Activated CD8-positive, alpha-beta T cell treated with anti-CD3 and anti-CD28 coated beads for 36 hours (primary cell): Measurements from ENCODE around the gene MEIG1. TPM values are rescaled to one million over a fixed set of nuclear protein-coding genes. Genes with fewer than 3 reads are reported as not detected.

Experiments
- ATAC-seq: fragments of 200-7000 bp; cut with Tn5 transposase; one replicate; pipeline ENCODE4 v1.10.0; 2021; ENCODE audit warnings: mild to moderate bottlenecking, moderate library complexity
- CTCF ChIA-PET: fragments of 350-600 bp; sonication (Branson Sonifier 250); formaldehyde crosslinking; loops from one replicate; lab custom pipeline; 2021; ENCODE audit warnings: antibody characterized with exemption; lab: Charles Lee
- POLR2A ChIA-PET: fragments of 350-600 bp; sonication (Branson Sonifier 250); formaldehyde crosslinking; loops from one replicate; lab custom pipeline; 2021; ENCODE audit warnings: antibody characterized with exemption; lab: Charles Lee
- DNase-seq: peaks from one replicate; pipeline ENCODE4 v3.0.0-alpha.2; 2020
- H3K27ac Mint-ChIP-seq: one replicate; pipeline ENCODE4 v1.8.0; 2021; ENCODE audit warnings: mild to moderate bottlenecking, mixed read lengths
- H3K27me3 Mint-ChIP-seq: one replicate; pipeline ENCODE4 v1.8.0; 2021; ENCODE audit warnings: mixed read lengths
- H3K36me3 Mint-ChIP-seq: one replicate; pipeline ENCODE4 v1.8.0; 2021; ENCODE audit warnings: low read depth, mixed read lengths
- H3K4me1 Mint-ChIP-seq: one replicate; pipeline ENCODE4 v1.8.0; 2021; ENCODE audit warnings: low read depth, mixed read lengths
- H3K4me3 Mint-ChIP-seq: one replicate; pipeline ENCODE4 v1.8.0; 2021; ENCODE audit warnings: mild to moderate bottlenecking, moderate library complexity, mixed read lengths
- H3K9me3 Mint-ChIP-seq: one replicate; pipeline ENCODE4 v1.8.0; 2021; ENCODE audit warnings: mixed read lengths
- intact Hi-C: fragments of 100-400 bp; cut with micrococcal nuclease; formaldehyde crosslinking; loops from one replicate; pipeline ENCODE4 v1.10.0; 2022
- total RNA-seq, 2 experiments: library from RNA; stranded (reverse); gene quantifications; one replicate each; pipeline ENCODE4 v1.2.3, GENCODE V29; 2021
- TF ChIP-seq, protein P1 (sequence below): fragments of 200-600 bp; IDR thresholded peaks from one replicate; pipeline ENCODE4 v1.8.0; 2022; ENCODE audit warnings: antibody characterized with exemption, mild to moderate bottlenecking

Gene MEIG1
- total RNA-seq, 2 experiments from 2014 or later: 0.79 TPM; not detected in 1

- Mint-ChIP-seq H3K36me3 (peaks cover 23% of the 10 kb centered on the region), H3K27ac (peak within 1 kb of the TSS; percentile 98), H3K4me1 (peaks cover 43% of the 10 kb centered on the region), H3K27me3 (no peaks in the 10 kb centered on the region), H3K4me3 (peak within 1 kb of the TSS; percentile 94), H3K9me3 (no peaks in the 10 kb centered on the region)
- TF ChIP-seq, protein P1, sequence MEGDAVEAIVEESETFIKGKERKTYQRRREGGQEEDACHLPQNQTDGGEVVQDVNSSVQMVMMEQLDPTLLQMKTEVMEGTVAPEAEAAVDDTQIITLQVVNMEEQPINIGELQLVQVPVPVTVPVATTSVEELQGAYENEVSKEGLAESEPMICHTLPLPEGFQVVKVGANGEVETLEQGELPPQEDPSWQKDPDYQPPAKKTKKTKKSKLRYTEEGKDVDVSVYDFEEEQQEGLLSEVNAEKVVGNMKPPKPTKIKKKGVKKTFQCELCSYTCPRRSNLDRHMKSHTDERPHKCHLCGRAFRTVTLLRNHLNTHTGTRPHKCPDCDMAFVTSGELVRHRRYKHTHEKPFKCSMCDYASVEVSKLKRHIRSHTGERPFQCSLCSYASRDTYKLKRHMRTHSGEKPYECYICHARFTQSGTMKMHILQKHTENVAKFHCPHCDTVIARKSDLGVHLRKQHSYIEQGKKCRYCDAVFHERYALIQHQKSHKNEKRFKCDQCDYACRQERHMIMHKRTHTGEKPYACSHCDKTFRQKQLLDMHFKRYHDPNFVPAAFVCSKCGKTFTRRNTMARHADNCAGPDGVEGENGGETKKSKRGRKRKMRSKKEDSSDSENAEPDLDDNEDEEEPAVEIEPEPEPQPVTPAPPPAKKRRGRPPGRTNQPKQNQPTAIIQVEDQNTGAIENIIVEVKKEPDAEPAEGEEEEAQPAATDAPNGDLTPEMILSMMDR: no peak
- intact Hi-C loops: loop anchor here (10.0 kb wide), 1 partner anchor 119 kb away; the partner anchor contains the start of genes CDNF, HSPA14 and MSANTD7
- ChIA-PET POLR2A (interaction anchor here (0.8 to 3.2 kb wide), 10 partner anchors 10 to 142 kb away, joined by 3 to 30 read pairs (median 3); partner anchors contain the start of genes CDNF, HSPA14, MSANTD7 and SUV39H2), CTCF (interaction anchor here (1.3 kb wide), 1 partner anchor 18 kb away, joined by 7 read pairs; no protein-coding TSS in a partner anchor)
- ATAC-seq (peak; percentile 94), DNase-seq (peak; percentile 93)
Measured at GRCh38 chr10:14954001-14954770, 5.0 kb upstream of the MEIG1 start, which contains the start of gene DCLRE1C. TSS of gene DCLRE1C (minus strand) at chr10:14954096. CDS start at chr10:14954010, 86 bp downstream.

DNA sequence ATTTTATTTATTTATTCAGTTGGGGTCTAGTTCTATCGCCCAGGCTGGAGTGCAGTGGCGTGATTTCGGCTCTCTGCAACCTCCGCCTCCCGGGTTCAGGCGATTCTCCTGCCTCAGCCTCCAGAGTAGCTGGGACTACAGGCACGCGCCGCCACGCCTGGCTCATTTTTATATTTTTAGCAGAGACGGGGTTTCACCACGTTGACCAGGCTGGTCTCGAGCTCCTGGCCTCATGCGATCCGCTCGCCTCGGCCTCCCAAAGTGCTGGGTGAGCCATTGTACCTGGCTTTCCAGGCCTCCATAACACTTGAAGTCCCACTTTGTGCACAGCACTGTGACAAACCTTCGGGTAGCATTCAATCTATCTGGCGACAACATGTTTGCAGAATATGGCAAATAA is 4.3 kb upstream of the MEIG1 start:
- POLR2A ChIA-PET: interaction anchor here (1.0 to 3.2 kb wide), 4 partner anchors 64 to 141 kb away, joined by 3 to 30 read pairs (median 3); partner anchors contain the start of genes HSPA14, MSANTD7 and SUV39H2
- ATAC-seq (no peak), DNase-seq (no peak)
- Mint-ChIP-seq H3K4me1 (peaks cover 40% of the 10 kb centered on the region), H3K9me3 (no peaks in the 10 kb centered on the region), H3K36me3 (peaks cover 20% of the 10 kb centered on the region), H3K27me3 (no peaks in the 10 kb centered on the region), H3K27ac (peak overlapping the region; percentile 98), H3K4me3 (peak overlapping the region; percentile 94)
- TF ChIP-seq, protein P1: no peak
- intact Hi-C loops: loop anchor here (10.0 kb wide), 1 partner anchor 120 kb away; the partner anchor contains the start of genes CDNF, HSPA14 and MSANTD7
- CTCF ChIA-PET: interaction anchor here (1.3 to 2.2 kb wide), 2 partner anchors 17 to 66 kb away, joined by 5 to 7 read pairs; no protein-coding TSS in a partner anchor

DNA sequence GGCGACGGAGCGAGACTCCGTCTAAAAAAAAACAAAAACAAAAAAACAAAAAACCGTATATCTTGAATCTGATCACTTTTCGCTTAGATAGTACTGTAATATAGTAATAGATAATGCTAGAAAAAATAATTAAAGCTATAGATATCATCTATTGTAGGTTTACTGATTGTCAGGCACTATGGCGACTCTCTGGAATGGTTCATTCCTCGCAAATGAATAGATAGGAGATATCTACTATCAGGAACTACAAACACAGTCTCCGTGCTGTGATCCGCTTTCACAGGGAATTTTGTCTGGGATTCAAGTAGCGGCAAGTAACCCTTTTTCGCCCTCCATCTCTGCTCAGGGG is 342 bp upstream of the MEIG1 start:
- no peaks in the 10 kb centered on the region for H3K36me3 Mint-ChIP-seq
- intact Hi-C loops: loop anchor here (10.0 kb wide), 1 partner anchor 124 kb away; the partner anchor contains the start of genes CDNF, HSPA14 and MSANTD7
- ATAC-seq (no peak), DNase-seq (no peak)
- peak overlapping the region; percentile 99 for H3K27ac Mint-ChIP-seq
- peaks cover 21% of the 10 kb centered on the region for H3K4me1 Mint-ChIP-seq
- no peaks in the 10 kb centered on the region for H3K27me3 Mint-ChIP-seq
- no peaks in the 10 kb centered on the region for H3K9me3 Mint-ChIP-seq
- TF ChIP-seq, protein P1: no peak
- ChIA-PET CTCF (interaction anchor here (0.7 to 1.5 kb wide), 6 partner anchors 11 to 395 kb away, joined by 3 to 4 read pairs (median 3); no protein-coding TSS in a partner anchor), POLR2A (interaction anchor here (0.6 to 1.3 kb wide), 3 partner anchors 80 to 142 kb away, joined by 3 to 7 read pairs (median 5); partner anchors contain the start of genes HSPA14, MSANTD7 and SUV39H2)
- H3K4me3 Mint-ChIP-seq: peak overlapping the region; percentile 98

GRCh38 chr10:14967897-14968296 is 8.7 kb downstream of the MEIG1 start:
- ChIA-PET POLR2A (interaction anchor here (0.6 to 1.6 kb wide), 3 partner anchors 8 to 441 kb away, joined by 3 read pairs; partner anchors contain the start of gene DCLRE1C), CTCF (no interaction called here)
- no peaks in the 10 kb centered on the region for H3K27me3 Mint-ChIP-seq
- no peak overlapping the region for H3K4me3 Mint-ChIP-seq
- no peak for DNase-seq
- no peak overlapping the region for H3K27ac Mint-ChIP-seq
- TF ChIP-seq, protein P1: no peak
- no peaks in the 10 kb centered on the region for H3K9me3 Mint-ChIP-seq
- no peak for ATAC-seq
- H3K4me1 Mint-ChIP-seq: no peaks in the 10 kb centered on the region
- intact Hi-C loops: no loop called here
- no peaks in the 10 kb centered on the region for H3K36me3 Mint-ChIP-seq
